HG02588 (cell line): ENCODE data around the gene CNPY3.

Source experiments
- ATAC-seq: cut with Tn5 transposase; IDR thresholded peaks from one replicate; pipeline ENCODE4 v1.9.1; 2021; ENCODE audit warnings: mild to moderate bottlenecking, moderate library complexity; ENCODE audit not compliant: unreplicated experiment

Gene CNPY3

DNA sequence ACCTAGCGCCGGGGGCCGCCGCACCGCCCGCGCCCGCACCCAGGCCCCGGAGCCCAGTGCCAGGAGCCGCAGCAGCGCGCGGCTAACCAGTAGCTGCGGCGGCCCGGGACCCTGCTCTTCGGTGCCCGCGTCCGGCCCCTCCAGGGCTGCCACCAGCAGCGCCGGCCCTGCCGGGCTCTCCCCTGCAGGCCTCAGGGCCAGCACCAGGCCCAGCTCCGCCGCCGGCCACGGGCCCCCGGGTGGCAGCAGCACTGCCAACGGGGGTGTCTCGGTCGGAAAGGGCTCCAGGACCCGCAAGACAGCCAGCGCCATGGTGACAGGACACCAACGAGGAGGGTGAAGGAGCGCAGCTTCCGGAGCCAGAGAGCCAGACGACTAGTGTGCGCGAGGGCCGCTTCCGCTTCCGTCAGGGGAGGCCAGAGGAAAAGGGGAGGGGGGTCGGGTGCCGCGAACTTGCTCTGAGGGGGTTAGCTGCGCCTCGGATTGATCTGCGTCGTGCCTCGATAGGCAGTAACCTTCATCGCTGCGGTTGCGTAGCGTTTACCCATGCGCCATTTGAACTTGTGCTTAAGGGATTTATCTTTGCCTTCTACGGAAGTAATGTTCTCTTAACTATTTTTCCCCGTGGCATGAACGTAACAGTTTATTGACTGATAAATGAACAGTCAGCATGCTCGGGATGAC lies 49.7 kb downstream of the CNPY3 start, which contains the start of gene PEX6:
PEX6 (minus strand) TSS at position 343 of the 684 bp plus-strand sequence; CDS start at position 312, 31 bp downstream.
- ATAC-seq, result peak; percentile 83

- ATAC-seq, result no peak
These were observed 50.4 kb downstream of the CNPY3 start for GRCh38 chr6:42979523-42980177.

GRCh38 chr6:42981836-42982235 lies 52.6 kb downstream of the CNPY3 start:
- no peak for ATAC-seq

- peak; percentile 91 for ATAC-seq
These were observed 55.0 kb downstream of the CNPY3 start, which contains the start of gene PPP2R5D for GRCh38 chr6:42984001-42984923. Gene PPP2R5D, plus strand, starts transcription at chr6:42984570. Its CDS starts 108 bp downstream, at chr6:42984678.

DNA sequence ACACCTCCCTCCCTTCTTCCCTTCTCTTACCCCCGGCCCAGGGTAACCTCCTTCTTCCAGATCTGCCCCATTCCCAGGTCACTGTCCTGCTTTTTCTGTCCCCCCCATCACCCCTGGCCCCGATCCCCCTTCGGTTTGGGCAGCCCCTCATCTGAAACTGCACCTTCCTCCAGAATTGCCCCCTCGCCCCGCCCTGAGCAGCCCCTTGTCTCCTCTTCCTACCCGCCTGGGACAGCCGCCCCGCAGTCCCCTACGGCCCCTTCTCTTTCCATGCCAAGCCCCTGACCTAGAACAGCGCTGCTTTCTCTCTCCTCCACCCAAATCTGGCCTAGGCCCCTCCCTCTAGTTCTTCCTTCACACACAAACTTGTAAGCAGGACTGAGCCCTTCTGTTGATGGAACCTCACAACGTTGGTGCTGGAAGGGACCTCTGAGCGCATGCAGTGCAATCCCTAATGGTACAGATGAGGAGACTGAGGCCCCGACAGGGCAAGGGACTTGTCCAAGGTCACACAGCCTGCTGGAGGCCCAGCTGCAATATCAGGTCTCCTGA lies 55.7 kb downstream of the CNPY3 start:
- no peak for ATAC-seq

DNA sequence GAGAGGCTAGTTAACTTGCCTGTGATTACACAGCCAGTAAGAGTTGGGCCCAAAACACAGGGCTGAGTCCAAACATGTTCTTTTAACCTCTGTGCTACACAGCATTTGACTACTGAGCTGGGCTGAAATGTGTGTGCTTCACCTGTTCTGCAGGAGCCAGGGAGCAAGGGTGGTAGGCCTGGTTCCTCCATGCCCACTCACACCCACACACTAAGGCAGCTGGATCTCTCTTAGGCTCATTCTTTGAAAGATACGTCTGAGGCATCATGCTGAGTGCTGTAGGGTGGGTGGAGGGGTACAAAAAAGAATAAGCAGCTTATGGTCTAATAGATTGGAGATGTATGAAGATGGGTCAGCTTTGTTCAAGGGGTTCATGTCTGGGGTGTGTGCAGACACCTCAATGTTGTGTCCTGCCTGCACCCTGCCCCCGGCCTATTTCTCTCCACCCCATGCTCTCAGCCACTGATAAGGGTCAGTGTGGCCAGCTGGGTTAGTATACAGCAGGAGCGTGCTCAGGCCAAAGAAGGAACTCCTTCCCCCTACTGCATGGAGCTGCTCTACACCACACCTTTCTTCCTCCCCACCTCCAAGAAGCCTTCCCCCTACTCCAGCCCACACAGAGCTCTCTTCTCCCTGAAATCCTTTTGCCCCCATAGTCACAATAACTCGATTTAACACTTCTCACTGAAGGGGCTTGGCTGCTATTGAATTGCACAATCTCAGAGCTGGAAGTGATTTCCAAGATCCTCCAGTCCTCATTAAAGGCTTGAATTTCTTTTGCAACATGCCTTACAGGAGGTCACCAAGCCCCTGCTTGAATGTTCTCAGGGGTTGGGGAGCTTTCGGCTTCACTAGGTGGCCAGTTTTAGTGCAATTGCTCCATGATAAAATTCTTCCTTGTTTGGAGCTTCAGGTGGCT lies 58.5 kb downstream of the CNPY3 start:
- ATAC-seq, result no peak

DNA sequence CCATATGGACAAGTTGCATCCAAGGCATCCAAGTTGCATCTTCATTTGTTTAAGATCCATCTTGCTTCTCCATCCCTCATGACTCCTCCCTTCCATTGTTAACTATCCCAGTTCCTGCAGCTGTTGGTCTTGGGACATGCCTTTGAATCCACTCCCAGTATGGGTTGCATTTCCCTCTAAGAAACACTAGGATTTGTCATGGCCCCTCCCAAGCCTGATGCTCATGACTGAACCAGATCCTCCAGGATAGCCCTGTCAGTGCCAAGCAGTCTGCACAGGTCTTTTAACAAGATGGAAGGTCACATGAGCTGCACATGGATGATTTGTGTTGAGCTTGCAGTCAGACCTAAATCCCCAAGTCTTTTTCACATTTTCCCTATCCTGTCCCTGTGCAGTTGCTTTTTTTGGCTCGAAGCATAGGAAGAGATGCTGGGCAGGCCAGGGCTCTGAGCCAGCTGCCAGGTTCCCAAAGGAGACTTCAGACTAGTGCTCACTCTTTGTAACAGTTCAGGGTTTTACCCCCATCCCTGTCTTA lies 59.3 kb downstream of the CNPY3 start:
- ATAC-seq, result no peak
